ENCODE data around the gene GNG3. TPM values are rescaled to one million over a fixed set of nuclear protein-coding genes. Genes with fewer than 3 reads are reported as not detected.

The GNG3 gene
- total RNA-seq, 6 experiments from 2014 or later: not detected

DNA sequence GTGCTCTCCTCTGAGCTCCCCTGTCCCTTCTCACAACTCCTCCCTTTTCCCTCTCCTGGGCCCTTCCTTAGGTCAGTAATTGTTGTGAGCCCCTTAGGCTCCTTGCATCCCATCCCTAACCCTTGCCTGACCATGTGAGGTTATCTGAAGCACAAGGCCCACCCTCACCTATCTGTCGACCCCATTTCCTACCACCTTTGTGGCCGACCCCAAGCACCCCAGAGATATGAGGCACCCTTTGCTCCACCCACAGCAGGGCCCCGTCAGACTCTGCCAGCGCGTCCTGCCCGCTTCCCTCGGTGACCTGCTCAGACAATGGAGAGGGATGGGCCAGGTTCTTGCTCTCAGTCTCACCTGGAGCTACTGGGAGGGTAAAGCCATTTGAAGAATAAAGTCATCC, 1.3 kb downstream of the GNG3 start:
- H3K4me3 ChIP-seq: peak overlapping the region; percentile 52 to 63 (median 58)
- peak overlapping the region; percentile 96 for H3K27ac ChIP-seq
- no peak for DNase-seq
- intact Hi-C loops (cut with DNase I): no loop called here
- H3K27me3 ChIP-seq: no peaks in the 10 kb centered on the region
- 0% methylated on average over 7 of the region's 7 CpGs for WGBS (ENCODE audit: insufficient coverage, low coverage, low lambda C conversion rate, missing lambda C conversion rate)
- H3K9me3 ChIP-seq: no peaks in the 10 kb centered on the region
- H3K4me1 ChIP-seq: peaks cover 0 to 54% (median 25%) of the 10 kb centered on the region in 4 donors
- peaks cover 0 to 22% (median 3%) of the 10 kb centered on the region in 4 donors for H3K36me3 ChIP-seq
- TF ChIP-seq, protein P1, sequence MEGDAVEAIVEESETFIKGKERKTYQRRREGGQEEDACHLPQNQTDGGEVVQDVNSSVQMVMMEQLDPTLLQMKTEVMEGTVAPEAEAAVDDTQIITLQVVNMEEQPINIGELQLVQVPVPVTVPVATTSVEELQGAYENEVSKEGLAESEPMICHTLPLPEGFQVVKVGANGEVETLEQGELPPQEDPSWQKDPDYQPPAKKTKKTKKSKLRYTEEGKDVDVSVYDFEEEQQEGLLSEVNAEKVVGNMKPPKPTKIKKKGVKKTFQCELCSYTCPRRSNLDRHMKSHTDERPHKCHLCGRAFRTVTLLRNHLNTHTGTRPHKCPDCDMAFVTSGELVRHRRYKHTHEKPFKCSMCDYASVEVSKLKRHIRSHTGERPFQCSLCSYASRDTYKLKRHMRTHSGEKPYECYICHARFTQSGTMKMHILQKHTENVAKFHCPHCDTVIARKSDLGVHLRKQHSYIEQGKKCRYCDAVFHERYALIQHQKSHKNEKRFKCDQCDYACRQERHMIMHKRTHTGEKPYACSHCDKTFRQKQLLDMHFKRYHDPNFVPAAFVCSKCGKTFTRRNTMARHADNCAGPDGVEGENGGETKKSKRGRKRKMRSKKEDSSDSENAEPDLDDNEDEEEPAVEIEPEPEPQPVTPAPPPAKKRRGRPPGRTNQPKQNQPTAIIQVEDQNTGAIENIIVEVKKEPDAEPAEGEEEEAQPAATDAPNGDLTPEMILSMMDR (IDR thresholded peaks at IDR 0.05): no peak
- TF ChIP-seq POLR2A (IDR thresholded peaks at IDR 0.05): no peak
- no peak for ATAC-seq

DNA sequence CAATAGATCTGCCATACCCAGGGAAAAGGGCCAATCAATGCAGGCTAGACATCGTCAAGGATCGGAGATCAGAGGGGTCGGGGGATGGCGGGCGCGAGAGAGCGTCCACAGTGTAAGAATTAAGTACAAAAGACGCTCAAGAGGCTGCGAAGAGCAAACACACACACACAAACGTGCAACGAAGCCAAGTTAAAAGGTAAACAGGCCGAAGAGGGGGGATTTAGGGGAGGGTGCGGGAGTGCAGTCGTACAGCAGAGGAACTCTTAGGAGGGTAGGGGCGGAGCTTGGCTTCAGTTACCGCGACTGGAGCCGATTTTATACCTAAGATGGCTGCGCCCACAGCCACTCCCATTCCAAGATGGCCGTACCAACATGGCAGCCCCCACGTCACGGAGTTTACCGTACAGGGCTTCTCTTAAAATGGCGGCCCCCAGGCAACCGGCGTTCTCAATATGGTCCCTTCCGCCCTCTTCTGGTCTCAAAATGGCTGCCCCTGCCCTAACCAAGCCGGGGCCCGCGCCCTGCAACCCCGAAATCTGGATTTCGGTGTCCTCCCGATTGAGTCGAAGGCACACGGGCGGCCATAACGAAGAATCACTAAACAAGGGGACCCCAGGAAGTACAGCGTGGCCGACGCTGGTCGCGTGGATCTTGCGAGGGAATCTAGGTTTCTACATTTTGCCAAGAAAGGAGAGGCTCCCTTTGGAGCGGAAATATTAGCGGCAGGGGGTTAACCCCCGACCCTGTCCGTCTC, 1.9 kb downstream of the GNG3 start:
- TF ChIP-seq POLR2A (IDR thresholded peaks at IDR 0.05): peak; percentile 68
- TF ChIP-seq, protein P1 (IDR thresholded peaks at IDR 0.05): no peak
- ATAC-seq (peak; percentile 71 to 83 (median 80)), DNase-seq (peak; percentile 93 to 97 (median 96))
- H3K4me1 ChIP-seq: peaks cover 0 to 61% (median 28%) of the 10 kb centered on the region in 4 donors
- H3K4me3 ChIP-seq: peak overlapping the region; percentile 52 to 63 (median 58)
- 8% methylated on average over 38 of the region's 47 CpGs for WGBS (ENCODE audit: insufficient coverage, low coverage, low lambda C conversion rate, missing lambda C conversion rate)
- H3K36me3 ChIP-seq: peaks cover 0 to 25% (median 3%) of the 10 kb centered on the region in 4 donors
- H3K27me3 ChIP-seq: no peaks in the 10 kb centered on the region
- H3K27ac ChIP-seq: peak overlapping the region; percentile 96
- no peaks in the 10 kb centered on the region for H3K9me3 ChIP-seq
- intact Hi-C loops (cut with DNase I): no loop called here

DNA sequence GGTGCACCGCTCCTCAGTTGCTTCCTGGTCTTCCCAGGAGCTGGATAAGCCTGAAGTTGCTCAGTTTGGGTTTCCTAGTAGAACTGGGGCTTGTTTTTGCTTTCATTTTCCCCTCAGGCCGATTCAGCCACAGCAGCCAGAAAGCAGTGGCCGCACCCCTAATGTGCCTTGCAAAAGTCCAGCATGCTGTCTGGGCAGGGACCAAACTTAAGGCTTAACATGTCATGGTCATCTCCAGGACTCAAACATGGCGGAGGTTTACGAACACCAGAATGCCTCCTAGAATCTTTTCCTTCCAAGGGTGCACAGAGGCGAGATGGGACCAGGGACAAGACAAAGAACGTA, 2.5 kb downstream of the GNG3 start:
- peak overlapping the region; percentile 96 for H3K27ac ChIP-seq
- no peaks in the 10 kb centered on the region for H3K27me3 ChIP-seq
- H3K4me1 ChIP-seq: peaks cover 0 to 65% (median 30%) of the 10 kb centered on the region in 4 donors
- no peaks in the 10 kb centered on the region for H3K9me3 ChIP-seq
- ATAC-seq (peak; percentile 0 to 8 (median 4)), DNase-seq (peak in 2 of 3 donors; percentile 31 to 56)
- H3K36me3 ChIP-seq: peaks cover 0 to 31% (median 5%) of the 10 kb centered on the region in 4 donors
- TF ChIP-seq POLR2A (IDR thresholded peaks at IDR 0.05): no peak
- TF ChIP-seq, protein P1 (IDR thresholded peaks at IDR 0.05): no peak
- intact Hi-C loops (cut with DNase I): no loop called here
- H3K4me3 ChIP-seq: peak overlapping the region; percentile 52 to 63 (median 58)
- WGBS (ENCODE audit: insufficient coverage, low coverage, low lambda C conversion rate, missing lambda C conversion rate): 27% methylated on average over 3 of the region's 7 CpGs

DNA sequence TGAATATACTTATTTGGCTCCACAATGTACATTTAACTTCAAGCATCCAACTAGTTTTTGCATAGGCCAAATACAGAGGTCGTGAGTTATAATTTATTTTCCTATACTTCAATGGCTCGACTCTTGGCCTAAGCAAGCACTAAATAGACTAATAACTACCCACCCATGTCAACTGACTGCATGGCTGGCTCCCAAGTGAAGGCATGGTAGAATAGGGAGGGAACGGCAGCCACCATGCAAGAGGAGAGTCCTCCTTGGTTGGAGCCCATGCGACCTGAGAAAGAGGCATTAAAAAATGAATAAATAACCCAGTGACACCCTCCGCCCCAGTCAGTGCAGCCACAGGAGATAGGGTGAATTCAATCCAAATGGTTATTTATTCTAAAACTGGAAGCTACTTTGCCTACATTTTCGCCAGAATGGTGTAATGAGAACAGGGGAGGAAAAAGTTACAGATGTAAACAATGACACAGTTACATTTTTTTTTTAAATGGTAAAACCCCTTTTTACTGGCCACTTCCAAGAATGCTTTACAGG, 4.9 kb downstream of the GNG3 start:
- H3K9me3 ChIP-seq: no peaks in the 10 kb centered on the region
- peak overlapping the region; percentile 56 to 72 (median 67) for H3K27ac ChIP-seq
- no peak for ATAC-seq
- intact Hi-C loops (cut with DNase I): no loop called here
- H3K4me3 ChIP-seq: peak overlapping the region in 2 of 3 donors; percentile 5 to 24
- peaks cover 0 to 54% (median 21%) of the 10 kb centered on the region in 4 donors for H3K36me3 ChIP-seq
- H3K4me1 ChIP-seq: peaks cover 0 to 53% (median 23%) of the 10 kb centered on the region in 4 donors
- no peak for DNase-seq
- WGBS (ENCODE audit: insufficient coverage, low coverage, low lambda C conversion rate, missing lambda C conversion rate): 46% methylated on average over 6 of the region's 6 CpGs
- TF ChIP-seq, protein P1 (IDR thresholded peaks at IDR 0.05): no peak
- no peak for TF ChIP-seq POLR2A (IDR thresholded peaks at IDR 0.05)
- H3K27me3 ChIP-seq: no peaks in the 10 kb centered on the region
